Measurements from ENCODE around the gene AADAT. TPM values are rescaled to one million over a fixed set of nuclear protein-coding genes. Genes with fewer than 3 reads are reported as not detected.

AADAT gene
- total and polyA plus RNA-seq, 2 of the 8 experiments (the other 6 are each of a cell fraction or from before 2014, with no cell fraction given), result 6.1 to 7.7 TPM

GRCh38 chr4:170035845-170036244 is 53.9 kb downstream of the AADAT start:
- no peak for DNase-seq (ENCODE audit: low read depth in 1 of 2, low spot score in 2 of 2)
- POLR2A ChIA-PET (ENCODE audit: partially characterized antibody), result no interaction called here
- TF ChIP-seq POLR2A (IDR thresholded peaks at IDR 0.05; ENCODE audit: control extremely low read depth in 1 of 2, low read depth in 2 of 2, low read length in 2 of 2) (no peak), EGR1 (IDR thresholded peaks at IDR 0.05; ENCODE audit: borderline replicate concordance, low read depth, low read length) (no peak), CEBPB (IDR thresholded peaks at IDR 0.05; ENCODE audit: low read depth, low read length) (no peak), NRF1 (IDR thresholded peaks at IDR 0.05; ENCODE audit: low read depth, low read length) (no peak), CTCF (IDR thresholded peaks at IDR 0.05; ENCODE audit: control extremely low read depth in 1 of 3, insufficient read depth in 1 of 3, low read depth in 1 of 3, low read length in 3 of 3) (no peak), FOSL1 (IDR thresholded peaks at IDR 0.05; ENCODE audit: insufficient read depth, low read depth, low read length) (no peak)

More at GRCh38 chr4:170035845-170036244, 53.9 kb downstream of the AADAT start:
- WGBS, 2 experiments (ENCODE audit: extremely low coverage in 1 of 2, insufficient coverage in 1 of 2, insufficient read length in 1 of 2, insufficient replicate concordance in 2 of 2, low coverage in 1 of 2, low lambda C conversion rate in 2 of 2, missing lambda C conversion rate in 1 of 2), result 85% methylated on average over 3 of the region's 3 CpGs; no CpG with 5 or more reads in 1 of the 2 experiments
- Histone ChIP-seq H3K23ac (ENCODE audit: insufficient read length) (no peak overlapping the region), H2AFZ (ENCODE audit: low read length) (no peak overlapping the region), H3K56ac (replicated peaks; ENCODE audit: insufficient read length, low read depth, low read length) (no peak overlapping the region), H2BK5ac (ENCODE audit: low read depth, low read length) (no peak overlapping the region), H4K91ac (replicated peaks; ENCODE audit: insufficient read length, low read length) (no peak overlapping the region), H3K18ac (ENCODE audit: extremely low read depth, low read length) (no peak overlapping the region), H4K5ac (ENCODE audit: insufficient read length, low read depth, low read length) (no peak overlapping the region), H4K8ac (ENCODE audit: extremely low read depth, insufficient read depth, low read length) (no peak overlapping the region), H3K27me3 (replicated peaks in 1 of 4; ENCODE audit: control insufficient read depth in 3 of 4, extremely low read depth in 1 of 4, insufficient read depth in 3 of 4, low read length in 3 of 4) (no peaks in the 10 kb centered on the region), H3K27ac (ENCODE audit: low read depth, low read length) (no peak overlapping the region), H3K79me2 (ENCODE audit: control insufficient read depth in 1 of 2, insufficient read depth in 2 of 2, low read length in 2 of 2) (no peaks in the 10 kb centered on the region), H2BK20ac (ENCODE audit: low read length) (no peak overlapping the region), H2BK120ac (replicated peaks; ENCODE audit: low read depth, low read length) (no peak overlapping the region), H2BK12ac (ENCODE audit: low read depth, low read length) (no peak overlapping the region), H2BK15ac (ENCODE audit: low read length) (no peak overlapping the region), H3K4me3 (ENCODE audit: extremely low read depth in 1 of 4, insufficient read depth in 2 of 4, low read depth in 3 of 4, low read length in 4 of 4) (no peak overlapping the region), H2AK5ac (ENCODE audit: low read depth, low read length) (no peak overlapping the region), H3K79me1 (ENCODE audit: low read depth, low read length) (no peaks in the 10 kb centered on the region), H3K36me3 (ENCODE audit: control insufficient read depth in 2 of 4, insufficient read depth in 4 of 4, low read length in 3 of 4) (no peaks in the 10 kb centered on the region), H3K4ac (replicated peaks; ENCODE audit: insufficient read length, low read depth, low read length) (no peak overlapping the region), H3K9ac (replicated peaks in 1 of 4; ENCODE audit: extremely low read depth in 1 of 4, low read depth in 3 of 4, low read length in 3 of 4) (no peak overlapping the region), H3K14ac (ENCODE audit: insufficient read length) (no peak overlapping the region), H3K4me2 (ENCODE audit: insufficient read depth in 1 of 2, low read depth in 2 of 2, low read length in 2 of 2) (no peak overlapping the region), H4K20me1 (replicated peaks in 1 of 2; ENCODE audit: control insufficient read depth in 1 of 2, insufficient read depth in 2 of 2, low read length in 2 of 2) (no peaks in the 10 kb centered on the region), H3K9me3 (ENCODE audit: insufficient read depth in 2 of 2, low read depth in 1 of 2, low read length in 1 of 2) (peaks cover 0 to 2% of the 10 kb centered on the region in 2 experiments; a peak in 1 of 4 replicates), H3K23me2 (ENCODE audit: low read depth, low read length) (no peaks in the 10 kb centered on the region), H3K4me1 (replicated peaks in 1 of 4; ENCODE audit: control insufficient read depth in 3 of 4, insufficient read depth in 4 of 4, low read length in 3 of 4) (peaks cover 0 to 4% (median 0%) of the 10 kb centered on the region in 4 experiments; a peak in 1 of 7 replicates)
- CTCF ChIA-PET (ENCODE audit: partially characterized antibody), result interaction anchor here (0.6 to 0.8 kb wide), 2 partner anchors 9 to 213 kb away, joined by 3 read pairs; no protein-coding TSS in a partner anchor
- FAIRE-seq, result no peak

Measured in H1 (cell line).